Peyer's patch (tissue), 4 donors: Measurements from ENCODE around the gene ATP10A.

ENCODE experiments used
- POLR2A ChIP-seq, 2 donors: fragments of 450-650 bp; IDR thresholded peaks; one replicate each; pipeline ENCODE4 v1.5.1; 2017; ENCODE audit warnings: antibody characterized with exemption in 2 of 2, mild to moderate bottlenecking in 2 of 2, moderate library complexity in 2 of 2
- TF ChIP-seq, protein P1 (sequence below), 6 experiments: fragments of 450-650 bp in 4 of 6; fragments of 200-600 bp in 2 of 6; sonication (generic) in 1 of 6; IDR thresholded peaks; one replicate each; pipeline ENCODE4 v1.5.1; 2017 to 2019; ENCODE audit warnings: antibody characterized with exemption in 6 of 6, mild to moderate bottlenecking in 3 of 6, moderate library complexity in 1 of 6

DNA sequence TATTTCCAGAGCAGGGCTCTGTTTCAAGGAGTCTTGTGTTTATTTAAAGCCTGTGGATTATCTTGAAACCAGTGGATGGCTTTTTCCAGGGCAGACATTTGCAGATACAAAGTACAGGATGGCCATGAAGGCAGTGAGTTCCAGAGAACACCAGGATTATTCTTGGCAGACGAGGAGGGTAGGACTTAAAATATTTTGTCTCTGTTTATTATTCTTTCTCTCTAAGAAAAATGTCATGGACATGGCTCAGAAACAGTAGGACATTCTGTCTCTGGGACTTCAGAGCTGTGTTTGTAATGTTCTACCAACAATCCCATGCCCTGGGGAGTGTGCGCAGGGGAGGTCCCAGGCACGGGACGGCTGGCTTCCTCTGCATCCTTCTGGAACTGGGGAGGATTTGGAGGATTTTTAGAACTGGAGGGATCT lies 125.9 kb downstream of the ATP10A start:
- TF ChIP-seq, protein P1, sequence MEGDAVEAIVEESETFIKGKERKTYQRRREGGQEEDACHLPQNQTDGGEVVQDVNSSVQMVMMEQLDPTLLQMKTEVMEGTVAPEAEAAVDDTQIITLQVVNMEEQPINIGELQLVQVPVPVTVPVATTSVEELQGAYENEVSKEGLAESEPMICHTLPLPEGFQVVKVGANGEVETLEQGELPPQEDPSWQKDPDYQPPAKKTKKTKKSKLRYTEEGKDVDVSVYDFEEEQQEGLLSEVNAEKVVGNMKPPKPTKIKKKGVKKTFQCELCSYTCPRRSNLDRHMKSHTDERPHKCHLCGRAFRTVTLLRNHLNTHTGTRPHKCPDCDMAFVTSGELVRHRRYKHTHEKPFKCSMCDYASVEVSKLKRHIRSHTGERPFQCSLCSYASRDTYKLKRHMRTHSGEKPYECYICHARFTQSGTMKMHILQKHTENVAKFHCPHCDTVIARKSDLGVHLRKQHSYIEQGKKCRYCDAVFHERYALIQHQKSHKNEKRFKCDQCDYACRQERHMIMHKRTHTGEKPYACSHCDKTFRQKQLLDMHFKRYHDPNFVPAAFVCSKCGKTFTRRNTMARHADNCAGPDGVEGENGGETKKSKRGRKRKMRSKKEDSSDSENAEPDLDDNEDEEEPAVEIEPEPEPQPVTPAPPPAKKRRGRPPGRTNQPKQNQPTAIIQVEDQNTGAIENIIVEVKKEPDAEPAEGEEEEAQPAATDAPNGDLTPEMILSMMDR (IDR thresholded peaks at IDR 0.05) = no peak
- no peak for TF ChIP-seq POLR2A (IDR thresholded peaks at IDR 0.05)
